Nephron progenitor cell (in vitro differentiated cells): ENCODE data around the gene NUP93.

Experiments used
- DNase-seq: peaks from one replicate; pipeline ENCODE4 v3.0.0; 2021
- H3K27ac Mint-ChIP-seq: 2 replicates; pipeline ENCODE4 v1.8.0; 2021; ENCODE audit warnings: mild to moderate bottlenecking, moderate library complexity, mixed read lengths
- H3K27me3 Mint-ChIP-seq: 2 replicates; pipeline ENCODE4 v1.8.0; 2021; ENCODE audit warnings: mild to moderate bottlenecking, low read depth, mixed read lengths; ENCODE audit not compliant: poor library complexity
- H3K36me3 Mint-ChIP-seq: 2 replicates; pipeline ENCODE4 v1.8.0; 2021; ENCODE audit warnings: low read depth, mixed read lengths
- H3K4me1 Mint-ChIP-seq: 2 replicates; pipeline ENCODE4 v1.8.0; 2021; ENCODE audit warnings: mixed read lengths
- H3K4me3 Mint-ChIP-seq: 2 replicates; pipeline ENCODE4 v1.8.0; 2021; ENCODE audit warnings: mild to moderate bottlenecking, moderate library complexity, mixed read lengths
- H3K9me3 Mint-ChIP-seq: 2 replicates; pipeline ENCODE4 v1.8.0; 2021; ENCODE audit warnings: mild to moderate bottlenecking, moderate library complexity, mixed read lengths
- TF ChIP-seq, protein P1 (sequence below): fragments of 200-600 bp; sonication (generic); IDR thresholded peaks from 2 replicates; pipeline ENCODE4 v1.5.0; 2021; ENCODE audit warnings: antibody characterized with exemption

Gene NUP93

DNA sequence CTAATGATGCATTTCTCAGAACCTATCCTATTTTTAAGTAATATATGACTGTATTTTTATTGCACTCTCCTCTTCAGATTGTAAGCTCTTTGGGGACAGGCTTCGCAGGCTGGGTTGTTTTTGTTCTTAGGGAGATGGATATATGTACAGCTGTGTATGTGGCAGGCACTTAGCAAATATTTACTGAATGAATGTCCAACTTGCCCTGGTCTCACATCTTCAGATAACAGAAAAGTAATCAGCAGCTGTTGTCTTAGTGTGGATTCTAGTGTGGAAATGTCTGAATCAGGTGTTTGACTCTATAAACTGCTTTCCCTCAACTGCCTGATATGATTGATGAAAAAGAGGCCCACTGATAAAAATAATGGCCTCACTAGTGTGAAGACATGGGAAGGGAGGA is 88.0 kb downstream of the NUP93 start:
- Mint-ChIP-seq H3K4me1 (no peaks in the 10 kb centered on the region), H3K9me3 (no peaks in the 10 kb centered on the region), H3K27me3 (no peaks in the 10 kb centered on the region), H3K4me3 (no peak overlapping the region), H3K27ac (no peak overlapping the region), H3K36me3 (peaks cover 19% of the 10 kb centered on the region)
- TF ChIP-seq, protein P1, sequence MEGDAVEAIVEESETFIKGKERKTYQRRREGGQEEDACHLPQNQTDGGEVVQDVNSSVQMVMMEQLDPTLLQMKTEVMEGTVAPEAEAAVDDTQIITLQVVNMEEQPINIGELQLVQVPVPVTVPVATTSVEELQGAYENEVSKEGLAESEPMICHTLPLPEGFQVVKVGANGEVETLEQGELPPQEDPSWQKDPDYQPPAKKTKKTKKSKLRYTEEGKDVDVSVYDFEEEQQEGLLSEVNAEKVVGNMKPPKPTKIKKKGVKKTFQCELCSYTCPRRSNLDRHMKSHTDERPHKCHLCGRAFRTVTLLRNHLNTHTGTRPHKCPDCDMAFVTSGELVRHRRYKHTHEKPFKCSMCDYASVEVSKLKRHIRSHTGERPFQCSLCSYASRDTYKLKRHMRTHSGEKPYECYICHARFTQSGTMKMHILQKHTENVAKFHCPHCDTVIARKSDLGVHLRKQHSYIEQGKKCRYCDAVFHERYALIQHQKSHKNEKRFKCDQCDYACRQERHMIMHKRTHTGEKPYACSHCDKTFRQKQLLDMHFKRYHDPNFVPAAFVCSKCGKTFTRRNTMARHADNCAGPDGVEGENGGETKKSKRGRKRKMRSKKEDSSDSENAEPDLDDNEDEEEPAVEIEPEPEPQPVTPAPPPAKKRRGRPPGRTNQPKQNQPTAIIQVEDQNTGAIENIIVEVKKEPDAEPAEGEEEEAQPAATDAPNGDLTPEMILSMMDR, result no peak
- DNase-seq, result no peak

- Mint-ChIP-seq H3K27me3 (no peaks in the 10 kb centered on the region), H3K4me3 (no peak overlapping the region), H3K36me3 (peaks cover 31% of the 10 kb centered on the region), H3K27ac (no peak overlapping the region), H3K9me3 (no peaks in the 10 kb centered on the region), H3K4me1 (no peaks in the 10 kb centered on the region)
- no peak for DNase-seq
- TF ChIP-seq, protein P1, result no peak
Observed at GRCh38 chr16:56823081-56823733, 93.3 kb downstream of the NUP93 start.

DNA sequence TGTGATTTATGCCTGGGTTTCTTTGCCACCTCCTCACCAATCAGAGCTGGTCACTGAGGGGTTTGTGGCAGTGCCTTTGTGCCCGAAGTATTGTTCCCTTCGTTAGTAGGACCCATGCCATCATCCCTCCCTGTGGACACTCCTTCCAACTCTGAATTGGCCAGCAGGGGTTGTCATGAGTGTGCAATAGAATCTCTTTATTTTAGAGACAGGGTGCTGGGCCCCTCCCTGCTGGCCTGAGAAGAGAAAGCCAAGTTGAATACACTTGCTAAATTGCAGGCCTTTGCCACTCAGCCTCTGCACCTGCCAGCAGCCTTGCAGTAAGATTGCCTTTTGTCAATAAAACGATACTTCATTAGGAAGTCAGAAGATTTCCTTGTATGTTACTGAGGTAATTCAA is 94.4 kb downstream of the NUP93 start:
- no peak overlapping the region for H3K4me3 Mint-ChIP-seq
- no peaks in the 10 kb centered on the region for H3K9me3 Mint-ChIP-seq
- peaks cover 43% of the 10 kb centered on the region for H3K36me3 Mint-ChIP-seq
- peak overlapping the region; percentile 85 for H3K27ac Mint-ChIP-seq
- TF ChIP-seq, protein P1, result no peak
- H3K4me1 Mint-ChIP-seq, result no peaks in the 10 kb centered on the region
- H3K27me3 Mint-ChIP-seq, result no peaks in the 10 kb centered on the region
- DNase-seq, result no peak

GRCh38 chr16:56824804-56825203 is 94.9 kb downstream of the NUP93 start:
- Mint-ChIP-seq H3K36me3 (peaks cover 42% of the 10 kb centered on the region), H3K4me3 (no peak overlapping the region), H3K4me1 (no peaks in the 10 kb centered on the region), H3K27ac (no peak overlapping the region), H3K27me3 (no peaks in the 10 kb centered on the region), H3K9me3 (no peaks in the 10 kb centered on the region)
- TF ChIP-seq, protein P1, result no peak
- no peak for DNase-seq

GRCh38 chr16:56825826-56826225 is 95.9 kb downstream of the NUP93 start:
- Mint-ChIP-seq H3K27ac (no peak overlapping the region), H3K4me3 (no peak overlapping the region), H3K27me3 (no peaks in the 10 kb centered on the region), H3K4me1 (peaks cover 5% of the 10 kb centered on the region), H3K9me3 (no peaks in the 10 kb centered on the region), H3K36me3 (peaks cover 39% of the 10 kb centered on the region)
- DNase-seq, result no peak
- TF ChIP-seq, protein P1, result no peak

DNA sequence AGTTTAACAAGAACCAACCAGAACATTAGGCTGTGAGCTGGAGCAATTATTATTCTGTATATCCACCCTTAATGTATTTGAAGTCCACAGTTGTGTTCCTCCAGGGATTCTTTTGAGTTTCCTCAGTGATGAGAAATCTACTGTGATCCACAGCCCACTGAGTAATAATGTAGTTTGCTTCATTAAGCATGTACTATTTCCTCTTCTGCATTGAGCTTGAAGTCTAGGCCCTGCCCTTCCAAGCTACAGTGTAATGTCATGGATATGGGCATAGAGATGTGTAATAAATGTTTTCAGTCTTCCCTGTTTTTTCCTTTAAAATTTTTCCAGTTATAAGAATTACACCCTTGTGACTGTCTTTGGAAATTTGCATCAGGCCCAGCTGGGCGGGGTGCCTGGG is 98.7 kb downstream of the NUP93 start:
- Mint-ChIP-seq H3K4me1 (peaks cover 5% of the 10 kb centered on the region), H3K27ac (no peak overlapping the region), H3K4me3 (no peak overlapping the region), H3K9me3 (no peaks in the 10 kb centered on the region), H3K27me3 (peaks cover 3% of the 10 kb centered on the region), H3K36me3 (peaks cover 49% of the 10 kb centered on the region)
- DNase-seq, result no peak
- TF ChIP-seq, protein P1, result no peak
